Head of caudate nucleus (tissue), 42 donors: ENCODE data around the gene DAZAP2.
"Not testable (repeated sequence)": the region's sequence is repeated elsewhere in the genome, so short reads cannot be mapped to it uniquely, and the experiment has no call there.

ENCODE experiments used
- DNase-seq, 42 donors: peaks; one replicate each; pipeline versions ENCODE4 v3.0.0 to v3.0.0-alpha.2; 2020 to 2021; ENCODE audit warnings: mixed read lengths in 7 of 42
- intact Hi-C: fragments of 100-400 bp; cut with DNase I; formaldehyde crosslinking; loops from one replicate; pipeline ENCODE4 v1.15.0; 2022

DAZAP2 gene

DNA sequence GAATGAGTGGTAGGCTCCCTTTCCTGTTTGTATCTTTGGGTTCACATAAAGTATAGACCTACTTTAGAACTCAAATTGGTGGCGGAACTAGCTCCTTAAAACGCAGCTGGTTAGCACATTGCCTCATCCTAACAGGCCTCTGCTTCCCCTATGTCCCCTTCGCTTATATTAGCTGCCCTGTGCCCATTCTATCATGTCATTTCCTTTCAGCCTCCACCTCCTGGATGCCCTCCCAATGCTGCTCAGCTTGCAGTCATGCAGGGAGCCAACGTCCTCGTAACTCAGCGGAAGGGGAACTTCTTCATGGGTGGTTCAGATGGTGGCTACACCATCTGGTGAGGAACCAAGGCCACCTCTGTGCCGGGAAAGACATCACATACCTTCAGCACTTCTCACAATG lies 3.5 kb downstream of the DAZAP2 start:
- DNase-seq: peak in 9 of 42 donors; percentile 13 to 46 (median 27)
- intact Hi-C loops: loop anchor here (10.0 kb wide), 1 partner anchor 103 kb away; the partner anchor contains the start of gene CELA1

GRCh38 chr12:51242876-51243275 lies 4.2 kb downstream of the DAZAP2 start:
- DNase-seq: no peak
- intact Hi-C loops: loop anchor here (10.0 kb wide), 1 partner anchor 102 kb away; the partner anchor contains the start of gene CELA1

DNA sequence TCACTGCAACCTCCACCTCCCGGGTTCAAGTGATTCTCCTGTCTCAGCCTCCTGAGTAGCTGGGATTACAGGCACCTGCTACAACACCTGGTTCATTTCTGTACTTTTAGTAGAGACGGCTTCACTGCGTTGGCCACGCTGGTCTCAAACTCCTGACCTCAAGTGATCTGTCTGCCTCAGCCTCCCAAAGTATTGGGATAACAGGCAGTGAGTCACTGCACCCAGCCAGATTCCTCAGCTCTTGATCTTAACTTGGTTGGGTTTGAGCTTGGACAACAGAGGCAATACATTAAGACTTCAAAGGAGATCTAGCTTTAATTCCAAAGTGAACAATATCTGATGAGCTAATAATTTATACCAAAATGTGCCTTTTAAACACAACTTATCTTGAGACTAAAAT lies 5.6 kb downstream of the DAZAP2 start:
- DNase-seq: no peak

GRCh38 chr12:51245476-51246253 lies 7.0 kb downstream of the DAZAP2 start:
- DNase-seq: no peak
- intact Hi-C loops: loop anchor here (10.0 kb wide), 1 partner anchor 99 kb away; the partner anchor contains the start of gene CELA1

More for the DNA sequence above, 5.6 kb downstream of the DAZAP2 start:
- intact Hi-C loops: loop anchor here (10.0 kb wide), 1 partner anchor 101 kb away; the partner anchor contains the start of gene CELA1

DNA sequence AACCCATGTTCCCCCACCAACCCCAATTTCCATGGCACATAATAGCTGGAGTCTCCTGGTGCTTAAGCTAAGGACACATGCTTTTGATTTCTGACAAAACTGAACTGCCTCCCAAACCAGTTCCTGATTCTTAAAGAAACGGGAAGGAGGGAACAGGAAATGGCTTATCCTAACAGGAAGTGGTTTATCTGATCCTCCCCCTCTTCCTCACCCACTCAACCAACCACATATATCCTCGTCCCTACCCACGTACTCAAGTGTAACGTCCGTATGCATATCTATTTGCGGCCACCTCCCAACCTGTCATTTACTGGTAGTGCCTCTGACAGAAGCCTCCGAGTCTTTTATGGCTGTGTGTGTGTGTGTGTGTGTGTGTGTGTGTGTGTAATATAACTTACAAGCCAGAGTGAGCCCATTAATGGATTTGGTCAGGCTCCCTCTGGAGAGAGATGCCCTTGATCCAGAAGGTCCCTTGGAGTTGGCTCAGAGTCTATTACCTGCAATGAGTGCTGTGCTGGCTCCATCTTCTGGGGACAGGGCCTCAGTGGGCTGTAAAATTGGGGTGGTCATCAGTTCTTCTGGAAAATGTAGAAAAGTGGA lies 7.7 kb downstream of the DAZAP2 start:
- intact Hi-C loops: loop anchor here (10.0 kb wide), 1 partner anchor 98 kb away; the partner anchor contains the start of gene CELA1
- DNase-seq: peak in 3 of 42 donors; percentile 8 to 27 (median 17)

DNA sequence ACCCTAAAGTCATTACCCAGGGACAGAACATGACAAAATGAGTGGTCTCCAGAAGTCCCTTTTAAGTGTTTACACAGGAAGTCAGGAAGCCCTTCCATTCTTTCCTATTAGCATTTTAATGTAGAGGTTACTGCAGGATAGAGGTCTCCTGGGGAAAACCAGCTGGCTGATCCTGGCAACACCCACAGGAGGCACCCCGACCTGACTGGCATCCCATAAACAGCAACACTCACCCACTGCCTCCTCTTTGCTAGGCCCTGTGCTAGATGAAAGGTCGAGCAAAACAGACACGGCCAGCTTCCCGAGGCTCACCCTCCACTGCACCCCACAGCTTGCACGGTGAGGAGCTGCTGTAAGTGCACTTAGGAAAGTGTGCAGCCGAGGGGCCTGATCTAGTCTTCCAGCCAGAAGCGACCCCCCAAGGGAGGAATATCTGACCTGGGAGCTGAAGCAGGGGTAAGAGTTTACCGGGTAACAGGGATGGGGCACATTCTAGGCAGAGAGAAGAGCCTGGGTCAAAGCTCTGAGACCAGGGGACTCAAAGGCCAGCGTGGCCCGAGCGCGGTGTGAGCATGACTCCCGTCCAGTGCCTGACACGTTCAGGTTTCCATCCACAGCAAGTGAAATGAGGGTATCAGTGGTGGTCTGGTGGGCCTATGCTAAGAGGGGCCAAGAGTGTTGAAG lies 9.0 kb downstream of the DAZAP2 start:
- intact Hi-C loops: loop anchor here (10.0 kb wide), 1 partner anchor 97 kb away; the partner anchor contains the start of gene CELA1
- no peak for DNase-seq

- no peak for DNase-seq
- intact Hi-C loops: no loop called here
These were observed 14.7 kb downstream of the DAZAP2 start for GRCh38 chr12:51253276-51253675.

GRCh38 chr12:51254536-51254935 lies 15.9 kb downstream of the DAZAP2 start:
- intact Hi-C loops: no loop called here
- DNase-seq: no peak

- DNase-seq, intact Hi-C loops: not testable (repeated sequence)
These were observed 21.0 kb downstream of the DAZAP2 start for GRCh38 chr12:51259600-51259999.

DNA sequence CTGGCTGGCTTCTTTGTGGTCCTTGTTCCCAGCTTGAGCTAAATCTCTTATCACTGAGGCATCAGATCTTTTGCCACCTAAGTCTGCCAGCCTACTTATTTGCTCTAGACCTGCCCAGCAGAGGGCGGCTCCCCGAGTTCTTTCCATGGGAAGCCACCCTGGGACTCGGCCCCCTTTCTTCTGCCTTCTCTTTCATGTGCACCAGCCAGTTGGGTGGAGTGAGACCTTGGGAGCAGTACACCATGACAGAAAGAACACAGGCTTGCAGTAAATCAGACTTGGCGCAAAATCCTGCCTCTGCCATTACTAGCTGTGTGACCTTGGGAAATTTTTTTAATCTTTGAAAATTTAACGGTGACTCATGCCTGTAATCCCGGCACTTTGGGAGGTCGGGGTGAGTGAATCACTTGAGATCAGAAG lies 24.1 kb downstream of the DAZAP2 start:
- intact Hi-C loops: no loop called here
- peak in 23 of 42 donors; percentile 15 to 67 (median 34) for DNase-seq

GRCh38 chr12:51263341-51263740 lies 24.7 kb downstream of the DAZAP2 start:
- DNase-seq: no peak
- intact Hi-C loops: no loop called here

DNA sequence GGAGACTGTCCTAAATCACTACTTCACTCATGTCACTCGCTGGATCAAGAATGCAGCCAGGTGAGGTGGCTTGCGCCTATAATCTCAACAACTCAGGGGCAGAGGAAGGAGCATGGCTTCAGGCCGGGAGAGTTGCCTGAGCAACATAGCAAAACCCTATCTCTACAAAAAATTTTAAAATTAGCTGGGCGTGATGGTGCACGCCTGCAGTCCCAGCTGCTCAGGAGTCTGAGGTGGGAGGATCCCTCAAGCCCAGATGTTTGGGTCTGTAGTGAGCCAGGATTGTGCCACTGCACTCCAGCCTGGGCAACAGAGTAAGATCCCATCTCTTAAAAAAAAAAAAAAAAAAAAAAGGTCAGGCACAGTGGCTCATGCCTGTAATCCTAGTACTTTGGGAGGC lies 25.7 kb downstream of the DAZAP2 start:
- intact Hi-C loops: no loop called here
- no peak for DNase-seq

GRCh38 chr12:51265024-51265423 lies 26.4 kb downstream of the DAZAP2 start:
- intact Hi-C loops: no loop called here
- no peak for DNase-seq

DNA sequence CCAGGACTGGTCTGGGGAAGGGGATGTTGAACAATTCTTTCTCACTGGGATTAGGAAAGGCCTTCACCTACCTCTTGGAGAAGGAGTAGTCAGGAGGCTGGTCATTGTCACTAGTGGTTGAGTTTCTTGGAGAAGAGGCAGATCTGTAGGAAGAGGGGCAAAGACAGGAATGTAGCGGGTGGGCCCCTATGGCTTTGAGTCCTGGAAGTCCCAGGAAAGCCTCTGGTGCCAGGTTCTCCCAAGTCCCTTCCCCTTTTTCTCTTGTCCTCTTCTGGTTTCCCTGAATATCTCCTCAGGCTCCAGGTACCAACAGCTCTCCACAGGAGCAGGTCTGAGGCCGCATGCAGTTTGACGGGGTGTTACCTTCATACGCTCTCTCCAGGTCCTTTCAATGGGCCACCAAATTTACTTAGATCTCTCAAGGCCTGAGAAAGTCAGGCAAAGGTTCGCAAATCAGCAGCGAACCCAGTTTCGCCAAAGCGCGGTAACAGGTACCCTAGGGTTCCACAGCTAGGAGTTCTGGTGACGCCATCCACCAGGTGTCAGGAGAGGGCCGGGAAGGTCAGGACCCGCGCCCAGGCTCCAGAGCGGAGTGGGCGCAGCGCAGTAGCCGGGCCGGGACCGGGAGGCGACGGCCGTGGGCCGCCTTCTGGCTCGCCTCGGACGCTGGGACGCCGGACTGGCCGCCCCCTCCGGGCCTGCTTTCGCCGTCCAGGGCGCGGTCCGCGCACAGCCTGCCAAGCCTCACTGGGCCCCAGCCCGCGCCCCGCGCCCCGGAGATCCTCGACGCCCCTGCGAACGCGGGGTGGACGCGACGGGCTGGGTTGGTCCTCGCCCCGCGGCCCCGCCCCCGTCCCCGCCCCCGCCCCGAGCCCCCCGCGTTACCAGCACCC lies 30.8 kb downstream of the DAZAP2 start:
- intact Hi-C loops: no loop called here
- peak in 35 of 42 donors; percentile 4 to 64 (median 26) for DNase-seq

DNA sequence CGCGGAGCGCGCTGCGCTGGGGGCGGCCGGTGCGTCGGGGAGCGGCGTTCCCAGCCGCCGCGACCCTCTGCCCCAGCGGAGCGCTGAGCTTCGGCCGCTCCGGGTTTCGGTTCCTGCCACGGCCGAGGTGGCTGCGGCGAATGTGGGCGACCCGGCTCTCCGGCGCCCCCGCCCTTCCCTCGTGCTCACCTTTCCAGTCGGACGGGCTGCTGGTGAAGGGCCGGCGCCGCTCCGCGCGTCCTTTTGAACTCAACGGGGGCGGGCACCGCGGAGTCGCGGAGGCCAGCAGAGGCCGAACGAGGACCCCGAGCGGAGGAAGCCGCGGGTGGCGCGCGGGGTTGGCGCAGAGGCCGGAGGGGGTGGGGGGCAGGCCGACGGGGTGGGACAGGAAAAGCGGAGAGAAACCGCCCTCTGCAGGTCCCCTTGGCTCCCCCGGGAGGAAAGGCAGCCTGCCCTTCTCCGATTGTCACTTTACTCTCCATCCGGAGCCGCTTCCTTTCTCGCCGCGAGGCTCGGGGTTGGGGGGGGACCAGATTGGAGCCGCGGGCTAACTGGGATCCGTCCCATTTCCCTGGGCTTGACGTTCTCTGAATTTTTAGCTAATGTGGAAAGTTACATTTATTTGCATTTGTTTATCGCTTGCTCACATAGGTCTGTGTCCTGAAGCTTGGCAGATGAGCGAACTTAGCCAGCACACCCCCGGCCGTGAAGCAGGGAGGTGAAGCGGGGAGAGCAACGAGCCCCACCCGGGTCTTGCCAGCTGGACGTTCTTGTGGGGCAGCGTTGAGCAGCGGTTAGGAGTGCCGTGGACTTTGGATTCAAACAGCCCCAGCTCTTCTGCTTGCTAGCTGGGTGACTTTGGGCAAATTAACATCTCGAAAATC lies 31.7 kb downstream of the DAZAP2 start, which contains the start of gene SMAGP:
TSS of gene SMAGP (minus strand) at position 349 of the 884 bp plus-strand sequence. CDS start 1,137 bp downstream, outside the sequence.
- DNase-seq: peak in 35 of 42 donors; percentile 6 to 60 (median 24)
- intact Hi-C loops: no loop called here

GRCh38 chr12:51270951-51271518 lies 32.4 kb downstream of the DAZAP2 start:
- DNase-seq: peak in 2 of 42 donors; percentile 11 to 16
- intact Hi-C loops: no loop called here

GRCh38 chr12:51272810-51273209 lies 34.2 kb downstream of the DAZAP2 start:
- intact Hi-C loops, DNase-seq: not testable (repeated sequence)
